Heart left ventricle (tissue), 13 donors: ENCODE results near the gene SEMA4D.

Experiments used
- POLR2A ChIP-seq, 2 donors: fragments of 450-650 bp; IDR thresholded peaks; one replicate each; pipeline ENCODE4 v1.6.1; 2017; ENCODE audit warnings: antibody characterized with exemption in 2 of 2, mild to moderate bottlenecking in 2 of 2, moderate library complexity in 2 of 2
- TF ChIP-seq, protein P1 (sequence below), 12 donors: fragments of 200-600 bp; sonication (generic) in 4 of 12; IDR thresholded peaks; one replicate each; pipeline versions ENCODE4 v1.5.0 to v1.8.0; 2018 to 2022; ENCODE audit warnings: antibody characterized with exemption in 12 of 12, mild to moderate bottlenecking in 5 of 12
- donor health status: ischemic (EF 13 %, LVEDD 7.1; RV severe dilation, severe dysfunction).
- donor health status: DM: no; HTN: yes; CAD: no.
- donor health status: DM: no; HTN: no; CAD: no.
- donor health status: ischemic (EF 25% LVEDD 6.9; RV normal size, moderate dysfunction).
- donor health status: ischemic (EF 25% LVEDD 5.7; RV mildly dilated, moderate dysfunction).
- donor health status: ischemic (EF 35%, LVEDD 5.7; RV mildly dilated, moderate dysfunction).
- donor health status: nonischemic (EF 11% LVEDD 7.7; RV severe dilation, severe dysfunction).
- donor health status: DM: yes; HTN: yes; CAD: no.
- donor health status: PGD.
- donor health status: ischemic (EF 29% LVEDD 5.4; RV normal size, mild dysfunction).
- donor health status: nonischemic (EF 23%, LVEDD 6.1; RV moderate dilation, normal function).

DNA sequence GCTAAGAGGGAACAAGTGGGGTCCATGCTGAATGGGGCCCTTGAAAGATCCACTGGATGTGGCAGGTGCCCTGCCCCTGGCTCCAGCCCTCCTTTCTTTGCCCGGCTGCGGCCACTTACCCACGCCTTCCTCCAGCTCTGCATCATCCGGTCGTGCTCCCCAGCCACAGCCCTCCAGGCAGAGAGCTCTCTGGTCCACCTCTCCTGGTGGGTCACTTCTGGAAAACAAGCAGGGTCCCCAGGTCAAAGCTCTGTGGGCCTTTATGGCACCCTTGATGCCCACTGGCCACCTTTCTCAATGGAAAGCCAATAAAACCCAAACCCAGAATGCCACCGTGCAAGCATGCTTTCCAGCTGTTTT lies 134.6 kb downstream of the SEMA4D start:
- TF ChIP-seq, protein P1, sequence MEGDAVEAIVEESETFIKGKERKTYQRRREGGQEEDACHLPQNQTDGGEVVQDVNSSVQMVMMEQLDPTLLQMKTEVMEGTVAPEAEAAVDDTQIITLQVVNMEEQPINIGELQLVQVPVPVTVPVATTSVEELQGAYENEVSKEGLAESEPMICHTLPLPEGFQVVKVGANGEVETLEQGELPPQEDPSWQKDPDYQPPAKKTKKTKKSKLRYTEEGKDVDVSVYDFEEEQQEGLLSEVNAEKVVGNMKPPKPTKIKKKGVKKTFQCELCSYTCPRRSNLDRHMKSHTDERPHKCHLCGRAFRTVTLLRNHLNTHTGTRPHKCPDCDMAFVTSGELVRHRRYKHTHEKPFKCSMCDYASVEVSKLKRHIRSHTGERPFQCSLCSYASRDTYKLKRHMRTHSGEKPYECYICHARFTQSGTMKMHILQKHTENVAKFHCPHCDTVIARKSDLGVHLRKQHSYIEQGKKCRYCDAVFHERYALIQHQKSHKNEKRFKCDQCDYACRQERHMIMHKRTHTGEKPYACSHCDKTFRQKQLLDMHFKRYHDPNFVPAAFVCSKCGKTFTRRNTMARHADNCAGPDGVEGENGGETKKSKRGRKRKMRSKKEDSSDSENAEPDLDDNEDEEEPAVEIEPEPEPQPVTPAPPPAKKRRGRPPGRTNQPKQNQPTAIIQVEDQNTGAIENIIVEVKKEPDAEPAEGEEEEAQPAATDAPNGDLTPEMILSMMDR (IDR thresholded peaks at IDR 0.05), result no peak
- TF ChIP-seq POLR2A (IDR thresholded peaks at IDR 0.05), result no peak
